Measurements from ENCODE around the gene PLA2G4B. TPM values are rescaled to one million over a fixed set of nuclear protein-coding genes. Genes with fewer than 3 reads are reported as not detected.

The PLA2G4B gene
- polyA plus RNA-seq, 1 donor (not counting 4 experiments of a cell fraction or from before 2014, with no cell fraction given) = 8.6 TPM

- no peak overlapping the region for H2AFZ ChIP-seq (ENCODE audit: control insufficient read depth, low read length)
- H3K4me1 ChIP-seq (ENCODE audit: control insufficient read depth, extremely low read depth, insufficient read depth, low read length) = peaks cover 18% of the 10 kb centered on the region
- dilution Hi-C loops (cut with MboI; ENCODE audit: extremely low pct_ligation_motif_present, low sequenced_read_pairs) = no loop called here
- no peak overlapping the region for H3K27ac ChIP-seq (ENCODE audit: control insufficient read depth, insufficient read depth, low read length)
- no peak for FAIRE-seq
- TF ChIP-seq CTCF (optimal IDR thresholded peaks at IDR 0.05 in 1 of 3, IDR thresholded peaks at IDR 0.05 in 1 of 3, conservative IDR thresholded peaks at IDR 0.05 in 1 of 3; ENCODE audit: extremely low read depth in 1 of 3, insufficient read depth in 2 of 3, low read length in 3 of 3) = no peak
- no peak for TF ChIP-seq EZH2 (IDR thresholded peaks at IDR 0.05; ENCODE audit: low read length)
- H3K4me3 ChIP-seq (ENCODE audit: control insufficient read depth in 2 of 3, extremely low read depth in 1 of 3, insufficient read depth in 2 of 3, low read depth in 1 of 3, low read length in 3 of 3) = no peak overlapping the region
- H3K4me2 ChIP-seq (ENCODE audit: control insufficient read depth, extremely low read depth, insufficient read depth, low read depth, low read length) = no peak overlapping the region
- no peaks in the 10 kb centered on the region for H3K9me3 ChIP-seq (ENCODE audit: control insufficient read depth, low read depth, low read length)
- H3K36me3 ChIP-seq (ENCODE audit: control insufficient read depth in 2 of 2, extremely low read depth in 1 of 2, insufficient read depth in 2 of 2, low read length in 2 of 2) = no peaks in the 10 kb centered on the region
- peaks cover 3% of the 10 kb centered on the region for H3K27me3 ChIP-seq (ENCODE audit: control insufficient read depth, extremely low read depth, insufficient read depth, low read length)
- no peak for DNase-seq (ENCODE audit: low read depth, low spot score)
- H3K9me1 ChIP-seq (ENCODE audit: control insufficient read depth, extremely low read depth, insufficient read depth, low read length) = no peaks in the 10 kb centered on the region
- no peaks in the 10 kb centered on the region for H3K79me2 ChIP-seq (ENCODE audit: control insufficient read depth, insufficient read depth, low read length)
- H4K20me1 ChIP-seq (ENCODE audit: control insufficient read depth, extremely low read depth, insufficient read depth, low read length) = no peaks in the 10 kb centered on the region
- H3K9ac ChIP-seq (ENCODE audit: control insufficient read depth, extremely low read depth, insufficient read depth, low read length) = no peak overlapping the region
These were observed 27.6 kb downstream of the PLA2G4B start for GRCh38 chr15:41866263-41866703.

DNA sequence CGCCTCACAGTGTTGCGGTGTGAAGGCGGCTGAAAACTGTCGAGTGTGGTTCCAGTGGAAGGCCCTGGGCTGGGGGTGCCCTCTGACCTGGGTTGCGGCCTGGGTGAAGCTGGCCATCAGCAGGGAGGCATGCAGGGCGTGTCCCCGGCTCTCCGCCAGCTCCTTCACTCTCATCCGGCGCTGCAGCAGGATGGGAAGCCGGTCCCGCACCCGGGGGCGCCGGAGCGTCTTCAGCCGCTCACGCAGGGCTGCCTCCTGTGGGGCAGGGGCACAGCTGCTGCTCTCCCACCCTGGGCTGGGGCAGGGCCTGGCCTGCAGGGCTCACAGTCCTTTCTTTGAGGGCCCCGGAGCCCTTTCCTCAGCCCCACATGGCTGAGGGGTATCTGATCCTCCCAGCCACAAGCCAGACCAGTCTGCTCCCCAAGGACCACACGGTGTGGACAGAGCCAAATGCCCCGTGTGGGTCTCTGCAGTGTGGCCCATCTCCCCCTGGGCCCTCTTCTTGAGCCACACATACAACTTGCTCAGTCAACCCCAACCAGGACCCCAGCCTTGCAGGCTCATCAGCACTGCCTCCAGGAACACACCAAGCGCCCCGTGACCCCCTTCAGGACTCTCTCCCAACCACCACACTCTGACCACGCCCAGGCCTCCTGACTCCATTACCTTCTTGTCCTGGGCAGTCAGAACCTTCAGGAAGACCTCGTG is 28.4 kb downstream of the PLA2G4B start:
- dilution Hi-C loops (cut with MboI; ENCODE audit: extremely low pct_ligation_motif_present, low sequenced_read_pairs) = no loop called here
- no peak overlapping the region for H3K27ac ChIP-seq (ENCODE audit: control insufficient read depth, insufficient read depth, low read length)
- no peaks in the 10 kb centered on the region for H3K79me2 ChIP-seq (ENCODE audit: control insufficient read depth, insufficient read depth, low read length)
- no peaks in the 10 kb centered on the region for H3K9me3 ChIP-seq (ENCODE audit: control insufficient read depth, low read depth, low read length)
- H3K4me2 ChIP-seq (ENCODE audit: control insufficient read depth, extremely low read depth, insufficient read depth, low read depth, low read length) = no peak overlapping the region
- no peak for DNase-seq (ENCODE audit: low read depth, low spot score)
- peaks cover 3% of the 10 kb centered on the region for H3K27me3 ChIP-seq (ENCODE audit: control insufficient read depth, extremely low read depth, insufficient read depth, low read length)
- TF ChIP-seq CTCF (optimal IDR thresholded peaks at IDR 0.05 in 1 of 3, IDR thresholded peaks at IDR 0.05 in 1 of 3, conservative IDR thresholded peaks at IDR 0.05 in 1 of 3; ENCODE audit: extremely low read depth in 1 of 3, insufficient read depth in 2 of 3, low read length in 3 of 3) (no peak), EZH2 (IDR thresholded peaks at IDR 0.05; ENCODE audit: low read length) (no peak)
- no peak overlapping the region for H2AFZ ChIP-seq (ENCODE audit: control insufficient read depth, low read length)
- no peak for FAIRE-seq
- H3K36me3 ChIP-seq (ENCODE audit: control insufficient read depth in 2 of 2, extremely low read depth in 1 of 2, insufficient read depth in 2 of 2, low read length in 2 of 2) = no peaks in the 10 kb centered on the region
- H4K20me1 ChIP-seq (ENCODE audit: control insufficient read depth, extremely low read depth, insufficient read depth, low read length) = no peaks in the 10 kb centered on the region
- H3K9me1 ChIP-seq (ENCODE audit: control insufficient read depth, extremely low read depth, insufficient read depth, low read length) = no peaks in the 10 kb centered on the region
- peaks cover 18% of the 10 kb centered on the region for H3K4me1 ChIP-seq (ENCODE audit: control insufficient read depth, extremely low read depth, insufficient read depth, low read length)
- H3K9ac ChIP-seq (ENCODE audit: control insufficient read depth, extremely low read depth, insufficient read depth, low read length) = no peak overlapping the region
- H3K4me3 ChIP-seq (ENCODE audit: control insufficient read depth in 2 of 3, extremely low read depth in 1 of 3, insufficient read depth in 2 of 3, low read depth in 1 of 3, low read length in 3 of 3) = no peak overlapping the region

Data from keratinocyte (primary cell).